Smooth muscle cell (in vitro differentiated cells): ENCODE results near the gene ITFG1. TPM values are rescaled to one million over a fixed set of nuclear protein-coding genes. Genes with fewer than 3 reads are reported as not detected.

Experiments used
- DNase-seq: peaks from one replicate; lab custom pipeline; 2025; ENCODE audit not compliant: unreplicated experiment; lab: John Stamatoyannopoulos, UW
- H2AFZ ChIP-seq: fragments of 200-600 bp; sonication (generic); 2 replicates; pipeline ENCODE4 v1.6.0; 2016; ENCODE audit warnings: antibody characterized with exemption, low read depth, mild to moderate bottlenecking
- H3F3A ChIP-seq: fragments of 200-600 bp; sonication (generic); 2 replicates; pipeline ENCODE4 v1.6.0; 2017; ENCODE audit warnings: antibody characterized with exemption, low read depth
- H3K27ac ChIP-seq: fragments of 200-600 bp; sonication (generic); 2 replicates; pipeline ENCODE4 v1.5.1; 2016; ENCODE audit warnings: low read depth, mild to moderate bottlenecking
- H3K27me3 ChIP-seq: fragments of 200-600 bp; sonication (generic); 2 replicates; pipeline ENCODE4 v1.6.1; 2016; ENCODE audit warnings: low read depth, mild to moderate bottlenecking
- H3K36me3 ChIP-seq: fragments of 200-600 bp; sonication (generic); 2 replicates; pipeline ENCODE4 v1.5.1; 2016; ENCODE audit warnings: low read depth
- H3K4me1 ChIP-seq: fragments of 200-600 bp; sonication (generic); 2 replicates; pipeline ENCODE4 v1.5.1; 2016; ENCODE audit warnings: low read depth
- H3K4me2 ChIP-seq: fragments of 200-600 bp; sonication (generic); 2 replicates; pipeline ENCODE4 v1.6.0; 2016; ENCODE audit warnings: mild to moderate bottlenecking
- H3K4me3 ChIP-seq: fragments of 200-600 bp; sonication (generic); 2 replicates; pipeline ENCODE4 v1.5.1; 2016; ENCODE audit warnings: mild to moderate bottlenecking
- H3K79me2 ChIP-seq: fragments of 200-600 bp; sonication (generic); 2 replicates; pipeline ENCODE4 v1.6.0; 2016; ENCODE audit warnings: low read depth, mild to moderate bottlenecking
- H3K9ac ChIP-seq: fragments of 200-600 bp; sonication (generic); 2 replicates; pipeline ENCODE4 v1.6.0; 2016; ENCODE audit warnings: low read depth
- H3K9me3 ChIP-seq: fragments of 200-600 bp; sonication (generic); replicated peaks from 2 replicates; pipeline ENCODE4 v1.5.1; 2016; ENCODE audit warnings: low read depth
- H4K20me1 ChIP-seq: fragments of 200-600 bp; sonication (generic); 2 replicates; pipeline ENCODE4 v1.6.0; 2016; ENCODE audit warnings: low read depth
- CTCF ChIP-seq: fragments of 200-600 bp; sonication (generic); IDR thresholded peaks from 2 replicates; pipeline ENCODE4 v1.5.1; 2017; ENCODE audit warnings: borderline replicate concordance, mild to moderate bottlenecking, antibody characterized with exemption; ENCODE audit not compliant: insufficient read depth, poor library complexity, severe bottlenecking
- WGBS: methylation state at CpG from one replicate; pipeline ENCODE4 v1.1.7; 2016; ENCODE audit warnings: low lambda C conversion rate; 5-methylcytosine and 5-hydroxymethylcytosine counted together
- polyA plus RNA-seq: library from polyadenylated mRNA; unstranded; fragments of >200 nt; fragmentation: Nextera tagmentation; extraction: Ambion mirVana; gene quantifications from 2 replicates; pipeline ENCODE4 v1.2.1, GENCODE V29; 2016
- total RNA-seq: library from RNA; depleted of rRNA; stranded (reverse); fragments of >200 nt; gene quantifications from 2 replicates; pipeline ENCODE4 v1.2.3, GENCODE V29; 2014

ITFG1 gene
- total and polyA plus RNA-seq, 2 experiments from 2014 or later = 75.2 to 100 TPM

GRCh38 chr16:47392081-47392480 lies 68.8 kb downstream of the ITFG1 start:
- no peaks in the 10 kb centered on the region for H3K9me3 ChIP-seq
- H3K4me2 ChIP-seq = peak overlapping the region; percentile 60
- H2AFZ ChIP-seq = no peak overlapping the region
- H3F3A ChIP-seq = no peaks in the 10 kb centered on the region
- WGBS = 14% methylated on average over 8 of the region's 8 CpGs
- peak overlapping the region; percentile 8 for H3K27ac ChIP-seq
- no peaks in the 10 kb centered on the region for H3K27me3 ChIP-seq
- H3K4me3 ChIP-seq = no peak overlapping the region
- H4K20me1 ChIP-seq = peaks cover 38% of the 10 kb centered on the region
- H3K4me1 ChIP-seq = peaks cover 14% of the 10 kb centered on the region
- no peaks in the 10 kb centered on the region for H3K36me3 ChIP-seq
- no peak overlapping the region for H3K9ac ChIP-seq
- H3K79me2 ChIP-seq = no peaks in the 10 kb centered on the region
- no peak for DNase-seq
- no peak for TF ChIP-seq CTCF

DNA sequence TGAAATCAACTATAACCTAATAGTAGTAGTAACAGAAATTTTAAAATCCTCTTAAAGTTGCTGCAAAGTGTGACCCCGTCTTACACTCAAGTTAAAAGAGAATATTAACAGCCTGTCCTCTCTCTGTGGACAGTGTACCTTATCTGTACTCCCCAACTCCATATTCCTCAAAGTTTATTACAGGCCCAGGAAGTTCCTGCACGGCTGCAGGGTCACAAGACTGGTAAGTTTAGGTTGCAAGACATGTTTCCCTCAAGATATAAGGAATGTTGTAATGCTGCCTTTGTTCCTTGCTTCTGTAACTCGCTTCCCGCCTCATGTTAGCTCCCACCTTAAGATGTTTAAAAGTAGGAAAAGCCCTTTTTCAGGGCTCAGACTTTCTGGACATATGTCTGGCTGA lies 72.2 kb downstream of the ITFG1 start:
- H3K4me3 ChIP-seq = no peak overlapping the region
- 68% methylated on average over 4 of the region's 4 CpGs for WGBS
- H3K36me3 ChIP-seq = no peaks in the 10 kb centered on the region
- H2AFZ ChIP-seq = no peak overlapping the region
- peaks cover 52% of the 10 kb centered on the region for H4K20me1 ChIP-seq
- no peak overlapping the region for H3K27ac ChIP-seq
- H3F3A ChIP-seq = no peaks in the 10 kb centered on the region
- no peak overlapping the region for H3K9ac ChIP-seq
- peaks cover 14% of the 10 kb centered on the region for H3K4me1 ChIP-seq
- no peak for TF ChIP-seq CTCF
- H3K4me2 ChIP-seq = peak overlapping the region; percentile 24
- H3K79me2 ChIP-seq = no peaks in the 10 kb centered on the region
- DNase-seq = no peak
- no peaks in the 10 kb centered on the region for H3K27me3 ChIP-seq
- H3K9me3 ChIP-seq = no peaks in the 10 kb centered on the region

DNA sequence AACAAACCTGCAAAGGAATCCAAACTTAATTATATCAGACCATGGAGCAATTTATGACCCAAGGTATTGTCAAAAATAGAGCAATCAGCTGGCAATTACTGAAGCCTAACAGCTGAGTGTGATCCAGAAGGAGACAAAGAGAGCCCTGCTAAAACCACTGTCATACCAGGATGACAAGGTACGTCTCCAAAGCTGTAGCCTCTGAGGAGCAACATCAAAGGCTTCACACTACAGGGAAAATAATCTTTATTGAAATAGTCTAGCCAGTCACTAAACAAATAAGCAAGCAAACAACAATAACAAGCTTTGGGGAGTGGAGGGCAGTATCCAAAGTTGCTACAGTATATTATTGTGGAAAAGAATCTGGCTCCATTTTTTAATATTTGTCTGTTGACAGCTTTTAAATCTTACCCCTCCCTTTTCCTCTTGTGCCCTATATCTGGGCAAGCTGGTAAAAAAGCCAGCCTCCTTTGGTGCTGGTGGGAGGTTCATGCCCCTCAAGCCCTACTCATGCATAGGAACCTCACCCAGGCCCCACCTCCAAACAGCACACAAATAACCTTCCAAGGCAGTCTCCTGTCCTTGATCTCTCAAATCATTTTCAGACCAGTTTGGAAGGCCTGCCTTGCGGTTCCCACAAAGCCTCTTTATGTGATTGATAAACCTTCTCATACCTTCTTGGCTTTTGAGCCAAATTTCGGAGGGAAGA lies 73.7 kb downstream of the ITFG1 start:
- Histone ChIP-seq H3F3A (no peaks in the 10 kb centered on the region), H3K4me1 (peaks cover 12% of the 10 kb centered on the region), H3K9me3 (no peaks in the 10 kb centered on the region), H4K20me1 (peaks cover 37% of the 10 kb centered on the region), H2AFZ (no peak overlapping the region), H3K79me2 (no peaks in the 10 kb centered on the region), H3K27me3 (no peaks in the 10 kb centered on the region), H3K4me3 (no peak overlapping the region), H3K9ac (no peak overlapping the region), H3K4me2 (no peak overlapping the region), H3K27ac (no peak overlapping the region), H3K36me3 (no peaks in the 10 kb centered on the region)
- TF ChIP-seq CTCF = no peak
- DNase-seq = no peak
- 62% methylated on average over 3 of the region's 3 CpGs for WGBS

GRCh38 chr16:47386201-47386718 lies 74.6 kb downstream of the ITFG1 start:
- Histone ChIP-seq H3K4me1 (peaks cover 8% of the 10 kb centered on the region), H3K4me2 (no peak overlapping the region), H3K79me2 (no peaks in the 10 kb centered on the region), H2AFZ (no peak overlapping the region), H3K9ac (no peak overlapping the region), H3K36me3 (no peaks in the 10 kb centered on the region), H3K4me3 (no peak overlapping the region), H4K20me1 (peaks cover 27% of the 10 kb centered on the region), H3K27me3 (no peaks in the 10 kb centered on the region), H3K27ac (no peak overlapping the region), H3K9me3 (no peaks in the 10 kb centered on the region), H3F3A (no peaks in the 10 kb centered on the region)
- WGBS = 89% methylated on average over 5 of the region's 5 CpGs
- DNase-seq = no peak
- no peak for TF ChIP-seq CTCF
